ENCODE measurements around the gene ZNF655. TPM values are rescaled to one million over a fixed set of nuclear protein-coding genes. Genes with fewer than 3 reads are reported as not detected.

Gene ZNF655
- polyA plus RNA-seq, 3 donors = 61.6 to 151 (median 62.2) TPM

DNA sequence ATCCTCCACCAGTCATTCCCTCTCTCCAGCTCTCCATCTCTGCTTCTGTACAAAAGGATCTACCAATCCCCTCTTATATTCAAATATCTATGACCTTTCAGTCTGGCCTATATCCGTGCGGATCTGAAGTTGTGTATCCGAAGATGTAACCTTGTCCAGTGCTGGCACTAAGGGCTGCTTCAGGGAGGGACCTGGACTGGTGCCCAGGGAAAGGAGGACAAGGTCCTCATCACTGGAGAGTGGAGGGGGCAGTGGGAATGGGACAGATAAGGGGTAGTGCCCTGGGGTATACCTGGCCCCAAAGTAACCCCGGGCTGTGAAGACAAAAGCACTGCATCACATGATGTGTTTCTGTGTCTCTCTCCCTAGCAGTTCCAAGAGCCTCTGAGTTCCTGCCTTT is 41.4 kb downstream of the ZNF655 start:
- Histone ChIP-seq H2AFZ (ENCODE audit: insufficient read depth, low read depth, low read length, poor library complexity, severe bottlenecking) (no peak overlapping the region), H4K20me1 (ENCODE audit: insufficient read depth, low read length) (no peaks in the 10 kb centered on the region), H3K36me3 (replicated peaks in 1 of 2; ENCODE audit: control insufficient read depth in 1 of 2, insufficient read depth in 2 of 2, low read length in 2 of 2) (no peaks in the 10 kb centered on the region), H3K4me3 (replicated peaks in 1 of 3; ENCODE audit: low read depth in 2 of 3, low read length in 3 of 3) (no peak overlapping the region), H3K27ac (ENCODE audit: low read depth in 1 of 2, low read length in 2 of 2) (no peak overlapping the region), H3K4me2 (replicated peaks; ENCODE audit: extremely low read depth, low read length, poor library complexity, severe bottlenecking) (no peak overlapping the region), H3K9ac (ENCODE audit: insufficient read depth, low read length, poor library complexity, severe bottlenecking) (no peak overlapping the region), H3K79me2 (ENCODE audit: insufficient read depth, low read length) (no peaks in the 10 kb centered on the region), H3K9me3 (replicated peaks in 1 of 2; ENCODE audit: control insufficient read depth in 1 of 2, insufficient read depth in 1 of 2, low read length in 2 of 2) (no peaks in the 10 kb centered on the region), H3K4me1 (ENCODE audit: control insufficient read depth in 1 of 2, insufficient read depth in 2 of 2, low read length in 2 of 2) (no peaks in the 10 kb centered on the region), H3K27me3 (ENCODE audit: control insufficient read depth in 2 of 2, insufficient read depth in 2 of 2, low read length in 2 of 2) (no peaks in the 10 kb centered on the region)
- Mint-ChIP-seq H3K27ac (no peak overlapping the region), H3K4me3 (no peak overlapping the region), H3K27me3 (ENCODE audit: low read depth in 3 of 3) (peaks cover 2 to 3% (median 2%) of the 10 kb centered on the region in 3 donors), H3K36me3 (no peaks in the 10 kb centered on the region), H3K9me3 (peaks cover 0 to 3% (median 0%) of the 10 kb centered on the region in 7 donors), H3K4me1 (peaks cover 3% of the 10 kb centered on the region)
- 96% methylated on average over 3 of the region's 4 CpGs for WGBS (ENCODE audit: insufficient coverage)
- TF ChIP-seq, protein P1, sequence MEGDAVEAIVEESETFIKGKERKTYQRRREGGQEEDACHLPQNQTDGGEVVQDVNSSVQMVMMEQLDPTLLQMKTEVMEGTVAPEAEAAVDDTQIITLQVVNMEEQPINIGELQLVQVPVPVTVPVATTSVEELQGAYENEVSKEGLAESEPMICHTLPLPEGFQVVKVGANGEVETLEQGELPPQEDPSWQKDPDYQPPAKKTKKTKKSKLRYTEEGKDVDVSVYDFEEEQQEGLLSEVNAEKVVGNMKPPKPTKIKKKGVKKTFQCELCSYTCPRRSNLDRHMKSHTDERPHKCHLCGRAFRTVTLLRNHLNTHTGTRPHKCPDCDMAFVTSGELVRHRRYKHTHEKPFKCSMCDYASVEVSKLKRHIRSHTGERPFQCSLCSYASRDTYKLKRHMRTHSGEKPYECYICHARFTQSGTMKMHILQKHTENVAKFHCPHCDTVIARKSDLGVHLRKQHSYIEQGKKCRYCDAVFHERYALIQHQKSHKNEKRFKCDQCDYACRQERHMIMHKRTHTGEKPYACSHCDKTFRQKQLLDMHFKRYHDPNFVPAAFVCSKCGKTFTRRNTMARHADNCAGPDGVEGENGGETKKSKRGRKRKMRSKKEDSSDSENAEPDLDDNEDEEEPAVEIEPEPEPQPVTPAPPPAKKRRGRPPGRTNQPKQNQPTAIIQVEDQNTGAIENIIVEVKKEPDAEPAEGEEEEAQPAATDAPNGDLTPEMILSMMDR (IDR thresholded peaks at IDR 0.05) = no peak
- DNase-seq = no peak
- intact Hi-C loops (cut with micrococcal nuclease) = no loop called here

DNA sequence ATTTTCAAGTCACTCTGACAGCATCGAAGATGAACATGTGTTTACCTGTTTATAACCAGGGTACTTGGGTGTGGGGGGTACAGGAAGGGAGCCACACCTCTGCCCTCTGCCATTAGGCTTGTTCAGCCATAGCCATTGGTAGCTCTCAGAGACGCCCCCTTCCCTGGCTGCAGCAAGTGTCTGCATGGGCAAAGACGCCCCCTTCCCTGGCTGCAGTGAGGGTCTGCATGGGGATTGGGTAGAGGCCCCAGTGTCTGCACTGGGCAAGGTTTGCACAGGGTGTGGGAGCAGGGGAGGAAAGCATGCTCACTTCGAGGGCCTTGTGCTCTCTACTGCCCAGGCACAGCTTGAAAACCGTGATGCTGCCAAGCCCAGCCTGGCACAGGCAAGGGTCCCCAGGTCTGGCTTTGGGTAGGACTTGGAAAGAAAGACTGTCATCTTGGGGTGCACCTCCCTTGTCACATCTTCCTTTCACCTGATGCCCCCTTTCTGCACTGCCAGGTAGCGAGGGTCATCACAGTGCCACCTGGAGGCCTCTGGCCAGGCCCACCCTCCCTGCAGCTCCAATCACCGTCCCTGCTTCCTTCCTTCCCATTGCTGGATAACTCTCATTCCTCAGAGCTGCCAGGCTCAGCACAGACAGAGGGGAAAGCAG is 43.3 kb downstream of the ZNF655 start:
- H3K36me3 Mint-ChIP-seq = no peaks in the 10 kb centered on the region
- H3K4me1 ChIP-seq (ENCODE audit: control insufficient read depth in 1 of 2, insufficient read depth in 2 of 2, low read length in 2 of 2) = no peaks in the 10 kb centered on the region
- no peak overlapping the region for H3K4me2 ChIP-seq (replicated peaks; ENCODE audit: extremely low read depth, low read length, poor library complexity, severe bottlenecking)
- peaks cover 0 to 3% (median 0%) of the 10 kb centered on the region in 7 donors for H3K9me3 Mint-ChIP-seq
- H3K27ac Mint-ChIP-seq = no peak overlapping the region
- no peaks in the 10 kb centered on the region for H3K27me3 ChIP-seq (ENCODE audit: control insufficient read depth in 2 of 2, insufficient read depth in 2 of 2, low read length in 2 of 2)
- peaks cover 2 to 4% (median 3%) of the 10 kb centered on the region in 3 donors for H3K27me3 Mint-ChIP-seq (ENCODE audit: low read depth in 3 of 3)
- no peak overlapping the region for H3K4me3 Mint-ChIP-seq
- H3K79me2 ChIP-seq (ENCODE audit: insufficient read depth, low read length) = no peaks in the 10 kb centered on the region
- 84% methylated on average over 7 of the region's 7 CpGs for WGBS (ENCODE audit: insufficient coverage)
- DNase-seq = no peak
- H3K27ac ChIP-seq (ENCODE audit: low read depth in 1 of 2, low read length in 2 of 2) = no peak overlapping the region
- no peak overlapping the region for H3K4me3 ChIP-seq (replicated peaks in 1 of 3; ENCODE audit: low read depth in 2 of 3, low read length in 3 of 3)
- H3K36me3 ChIP-seq (replicated peaks in 1 of 2; ENCODE audit: control insufficient read depth in 1 of 2, insufficient read depth in 2 of 2, low read length in 2 of 2) = no peaks in the 10 kb centered on the region
- H3K9me3 ChIP-seq (replicated peaks in 1 of 2; ENCODE audit: control insufficient read depth in 1 of 2, insufficient read depth in 1 of 2, low read length in 2 of 2) = no peaks in the 10 kb centered on the region
- intact Hi-C loops (cut with micrococcal nuclease) = no loop called here
- H3K9ac ChIP-seq (ENCODE audit: insufficient read depth, low read length, poor library complexity, severe bottlenecking) = no peak overlapping the region
- peaks cover 3% of the 10 kb centered on the region for H3K4me1 Mint-ChIP-seq
- no peaks in the 10 kb centered on the region for H4K20me1 ChIP-seq (ENCODE audit: insufficient read depth, low read length)
- H2AFZ ChIP-seq (ENCODE audit: insufficient read depth, low read depth, low read length, poor library complexity, severe bottlenecking) = no peak overlapping the region
- TF ChIP-seq, protein P1 (IDR thresholded peaks at IDR 0.05) = no peak

Data from CD14-positive monocyte (primary cell).